Measurements from ENCODE around the gene PRC1.
"Not testable (repeated sequence)": the region's sequence is repeated elsewhere in the genome, so short reads cannot be mapped to it uniquely, and the experiment has no call there.

Gene PRC1

DNA sequence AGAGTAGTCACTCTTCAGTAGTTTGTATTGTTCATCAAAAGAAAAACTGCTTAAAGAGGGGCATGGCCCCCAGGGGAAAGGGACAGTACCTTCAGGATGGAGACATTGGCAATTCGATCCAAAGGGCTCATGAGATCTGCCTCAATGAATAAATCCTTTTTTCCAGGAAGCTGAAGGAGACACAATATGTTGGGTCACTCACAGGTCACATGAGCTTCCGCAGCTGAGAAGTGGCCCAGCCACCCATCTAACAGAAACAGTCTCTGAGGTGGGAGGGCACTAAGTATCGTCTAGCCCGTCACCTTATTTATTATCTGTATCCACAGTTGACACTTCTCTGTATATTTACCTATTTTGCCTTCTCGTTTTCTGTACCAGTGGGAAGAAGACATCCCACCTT is 23.4 kb upstream of the PRC1 start:
- Histone ChIP-seq H2AFZ (ENCODE audit: low read depth, low read length) (no peak overlapping the region), H3K27me3 (ENCODE audit: low read depth, low read length) (no peaks in the 10 kb centered on the region), H4K20me1 (ENCODE audit: insufficient read depth, low read length) (no peaks in the 10 kb centered on the region; the same call in none of the 2 replicates), H3K4me1 (ENCODE audit: low read length) (peaks cover 11% of the 10 kb centered on the region), H3K9ac (ENCODE audit: low read length) (no peak overlapping the region), H3K9me3 (ENCODE audit: insufficient read depth, low read length) (no peaks in the 10 kb centered on the region), H3K4me2 (ENCODE audit: low read length) (no peak overlapping the region), H3K79me2 (ENCODE audit: low read length) (peaks cover 22% of the 10 kb centered on the region), H3K36me3 (replicated peaks; ENCODE audit: low read depth, low read length) (peaks cover 11% of the 10 kb centered on the region), H3K27ac (ENCODE audit: low read length) (no peak overlapping the region), H3K4me3 (ENCODE audit: low read length) (no peak overlapping the region)
- no peak for TF ChIP-seq CTCF (IDR thresholded peaks at IDR 0.05; ENCODE audit: low read depth, low read length)
- no peak for TF ChIP-seq EZH2phosphoT487 (IDR thresholded peaks at IDR 0.05; ENCODE audit: low read depth)

DNA sequence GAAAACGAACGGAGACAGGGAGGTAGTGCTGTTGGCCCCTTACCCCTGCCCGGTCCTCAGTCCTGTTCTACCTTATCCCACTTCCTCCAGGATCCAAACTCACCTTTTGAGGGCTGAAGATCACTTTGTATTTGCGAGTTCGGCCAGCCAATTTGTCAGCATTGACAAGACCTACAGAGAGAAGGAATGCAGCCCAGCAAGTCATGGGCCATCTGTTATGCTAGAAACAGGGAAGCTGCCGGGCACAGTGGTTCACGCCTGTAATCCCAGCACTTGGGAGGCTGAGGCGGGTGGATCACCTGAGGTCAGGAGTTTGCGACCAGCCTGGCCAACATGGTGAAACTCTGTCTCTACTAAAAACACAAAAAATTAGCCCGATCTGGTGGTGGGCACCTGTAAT is 19.4 kb upstream of the PRC1 start:
- not testable (repeated sequence) for H3K27me3 ChIP-seq (ENCODE audit: low read depth, low read length); H3K27ac ChIP-seq (ENCODE audit: low read length); H3K79me2 ChIP-seq (ENCODE audit: low read length)

DNA sequence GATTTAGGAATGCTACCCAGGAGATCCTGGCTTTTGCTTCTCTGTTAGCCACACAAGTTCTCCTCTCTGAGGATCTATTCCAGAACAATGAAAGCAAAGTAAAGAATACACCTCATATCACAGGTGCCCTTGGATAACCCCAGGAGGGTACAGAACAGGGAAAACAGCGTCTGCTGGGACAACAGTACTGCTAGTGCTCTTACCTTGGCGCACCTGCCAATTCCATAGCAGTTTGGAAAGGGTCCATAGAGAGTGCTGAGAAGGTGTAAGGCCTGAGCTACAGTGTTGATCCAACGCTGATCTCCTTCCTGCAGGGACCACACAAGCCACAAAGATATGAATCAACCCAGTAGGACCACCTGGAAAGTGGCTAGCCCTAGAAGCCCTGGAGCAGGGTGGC is 12.9 kb upstream of the PRC1 start:
- no peaks in the 10 kb centered on the region for H3K27me3 ChIP-seq (ENCODE audit: low read depth, low read length)
- no peaks in the 10 kb centered on the region for H3K4me1 ChIP-seq (ENCODE audit: low read length)
- H3K27ac ChIP-seq (ENCODE audit: low read length): no peak overlapping the region
- no peak overlapping the region for H3K9ac ChIP-seq (ENCODE audit: low read length)
- H3K79me2 ChIP-seq (ENCODE audit: low read length): no peaks in the 10 kb centered on the region
- no peak for TF ChIP-seq CTCF (IDR thresholded peaks at IDR 0.05; ENCODE audit: low read depth, low read length)
- TF ChIP-seq EZH2phosphoT487 (IDR thresholded peaks at IDR 0.05; ENCODE audit: low read depth): no peak
- no peaks in the 10 kb centered on the region for H4K20me1 ChIP-seq (ENCODE audit: insufficient read depth, low read length)
- no peaks in the 10 kb centered on the region for H3K9me3 ChIP-seq (ENCODE audit: insufficient read depth, low read length)
- no peak overlapping the region for H3K4me3 ChIP-seq (ENCODE audit: low read length)
- H3K36me3 ChIP-seq (replicated peaks; ENCODE audit: low read depth, low read length): peaks cover 46% of the 10 kb centered on the region
- no peak overlapping the region for H2AFZ ChIP-seq (ENCODE audit: low read depth, low read length)
- H3K4me2 ChIP-seq (ENCODE audit: low read length): no peak overlapping the region

More for the DNA sequence above, 19.4 kb upstream of the PRC1 start:
- not testable (repeated sequence) for H3K4me3 ChIP-seq (ENCODE audit: low read length); H3K9ac ChIP-seq (ENCODE audit: low read length); H3K9me3 ChIP-seq (ENCODE audit: insufficient read depth, low read length); H2AFZ ChIP-seq (ENCODE audit: low read depth, low read length); H3K4me2 ChIP-seq (ENCODE audit: low read length); H3K4me1 ChIP-seq (ENCODE audit: low read length); H4K20me1 ChIP-seq (ENCODE audit: insufficient read depth, low read length)
- H3K36me3 ChIP-seq (replicated peaks; ENCODE audit: low read depth, low read length): peaks cover 14% of the 10 kb centered on the region

GRCh38 chr15:91001209-91001608 is 6.9 kb upstream of the PRC1 start:
- Histone ChIP-seq H3K4me1 (ENCODE audit: low read length) (no peaks in the 10 kb centered on the region), H4K20me1 (ENCODE audit: insufficient read depth, low read length) (no peaks in the 10 kb centered on the region), H2AFZ (ENCODE audit: low read depth, low read length) (no peak overlapping the region), H3K4me2 (ENCODE audit: low read length) (no peak overlapping the region), H3K27ac (ENCODE audit: low read length) (no peak overlapping the region), H3K9me3 (ENCODE audit: insufficient read depth, low read length) (no peaks in the 10 kb centered on the region), H3K79me2 (ENCODE audit: low read length) (0 out of 2 replicates have a peak, but pooled peaks cover under 1% of the 10 kb centered on the region), H3K27me3 (ENCODE audit: low read depth, low read length) (no peaks in the 10 kb centered on the region), H3K9ac (ENCODE audit: low read length) (no peak overlapping the region), H3K4me3 (ENCODE audit: low read length) (no peak overlapping the region), H3K36me3 (replicated peaks; ENCODE audit: low read depth, low read length) (peaks cover 62% of the 10 kb centered on the region)
- TF ChIP-seq EZH2phosphoT487 (IDR thresholded peaks at IDR 0.05; ENCODE audit: low read depth): no peak
- no peak for TF ChIP-seq CTCF (IDR thresholded peaks at IDR 0.05; ENCODE audit: low read depth, low read length)

DNA sequence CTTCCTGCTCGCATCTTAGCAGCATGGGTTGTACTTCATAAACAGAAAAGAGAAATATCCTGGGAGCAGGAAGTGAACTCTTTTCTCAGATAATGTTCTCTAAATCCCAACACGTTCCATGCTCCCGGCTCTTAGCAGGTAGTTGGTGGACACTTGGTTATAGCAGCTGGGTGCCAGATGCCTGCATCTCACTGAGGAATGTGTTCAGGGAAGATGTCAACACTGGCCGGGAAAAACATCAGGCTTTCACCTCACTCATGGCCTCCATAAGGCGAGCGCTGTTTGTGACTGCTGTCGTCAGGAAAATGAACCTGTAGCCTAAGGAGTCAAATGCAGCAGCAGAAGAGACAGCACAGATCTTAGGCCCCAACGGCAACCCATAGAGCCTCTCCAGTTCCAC is 4.4 kb upstream of the PRC1 start:
- Histone ChIP-seq H3K36me3 (replicated peaks; ENCODE audit: low read depth, low read length) (peaks cover 44% of the 10 kb centered on the region), H2AFZ (ENCODE audit: low read depth, low read length) (no peak overlapping the region), H3K4me1 (ENCODE audit: low read length) (peaks cover 6% of the 10 kb centered on the region)

More for the DNA sequence above, 4.4 kb upstream of the PRC1 start:
- H3K79me2 ChIP-seq (ENCODE audit: low read length): peaks cover 22% of the 10 kb centered on the region
- H3K27ac ChIP-seq (ENCODE audit: low read length): no peak overlapping the region
- H4K20me1 ChIP-seq (ENCODE audit: insufficient read depth, low read length): no peaks in the 10 kb centered on the region
- no peaks in the 10 kb centered on the region for H3K9me3 ChIP-seq (ENCODE audit: insufficient read depth, low read length)
- no peaks in the 10 kb centered on the region for H3K27me3 ChIP-seq (ENCODE audit: low read depth, low read length)
- H3K4me2 ChIP-seq (ENCODE audit: low read length): no peak overlapping the region
- H3K9ac ChIP-seq (ENCODE audit: low read length): no peak overlapping the region
- TF ChIP-seq CTCF (IDR thresholded peaks at IDR 0.05; ENCODE audit: low read depth, low read length): no peak
- no peak for TF ChIP-seq EZH2phosphoT487 (IDR thresholded peaks at IDR 0.05; ENCODE audit: low read depth)
- H3K4me3 ChIP-seq (ENCODE audit: low read length): no peak overlapping the region
